Uterus (tissue), 4 donors: ENCODE data around the gene PUM1. TPM values are rescaled to one million over a fixed set of nuclear protein-coding genes. Genes with fewer than 3 reads are reported as not detected.
A peak's percentile ranks its signal among the peaks of the same experiment; 100 is the strongest.

Source experiments
- DNase-seq, 2 donors: peaks; one replicate each; pipeline ENCODE4 v3.0.0-alpha.2; 2019 to 2020
- H3K27ac ChIP-seq, 2 donors: fragments of 200-600 bp; sonication (generic); 1 replicate in 1 of 2; 2 replicates in 1 of 2; pipeline ENCODE4 v1.5.1; 2016 to 2018
- H3K27me3 ChIP-seq, 2 donors: fragments of 200-600 bp; sonication (generic); one replicate each; pipeline ENCODE4 v1.5.1; 2018 to 2019; ENCODE audit warnings: control low read depth in 1 of 2
- H3K36me3 ChIP-seq, 2 donors: fragments of 200-600 bp; sonication (generic); one replicate each; pipeline ENCODE4 v1.5.1; 2019; ENCODE audit warnings: control low read depth in 1 of 2
- H3K4me1 ChIP-seq, 2 donors: fragments of 200-600 bp; sonication (generic); one replicate each; pipeline ENCODE4 v1.5.1; 2018 to 2019; ENCODE audit warnings: control low read depth in 1 of 2
- H3K4me3 ChIP-seq, 2 donors: fragments of 200-600 bp; sonication (generic); 1 replicate in 1 of 2; 2 replicates in 1 of 2; pipeline ENCODE4 v1.5.1; 2018 to 2019; ENCODE audit warnings: mild to moderate bottlenecking in 1 of 2
- H3K9me3 ChIP-seq, 2 donors: fragments of 200-600 bp; sonication (generic); one replicate each; pipeline ENCODE4 v1.5.1; 2019; ENCODE audit warnings: control low read depth in 1 of 2
- POLR2A ChIP-seq, 2 donors: fragments of 450-650 bp; IDR thresholded peaks; one replicate each; pipeline ENCODE4 v1.6.1; 2016; ENCODE audit warnings: antibody characterized with exemption in 2 of 2, mild to moderate bottlenecking in 1 of 2, moderate library complexity in 1 of 2
- intact Hi-C: fragments of 100-400 bp; cut with DNase I; formaldehyde crosslinking; loops from one replicate; pipeline ENCODE4 v1.15.1; 2023; ENCODE audit warnings: low total_unique reads
- total RNA-seq, 4 donors: library from RNA; depleted of rRNA in 3 of 4; stranded (reverse); fragments of >200 nt in 3 of 4; gene quantifications; one replicate each; pipeline versions ENCODE4 v1.1.0 to v1.2.4, GENCODE V29; 2014 to 2023
- TF ChIP-seq, protein P1 (sequence below), 4 experiments: fragments of 200-600 bp in 2 of 4; fragments of 450-650 bp in 2 of 4; sonication (generic) in 2 of 4; IDR thresholded peaks; one replicate each; pipeline ENCODE4 v1.5.1; 2016 to 2019; ENCODE audit warnings: antibody characterized with exemption in 4 of 4, mild to moderate bottlenecking in 2 of 4, moderate library complexity in 1 of 4
- donor health status: DM: yes; HTN: yes; CAD: no.

The PUM1 gene, protein sequence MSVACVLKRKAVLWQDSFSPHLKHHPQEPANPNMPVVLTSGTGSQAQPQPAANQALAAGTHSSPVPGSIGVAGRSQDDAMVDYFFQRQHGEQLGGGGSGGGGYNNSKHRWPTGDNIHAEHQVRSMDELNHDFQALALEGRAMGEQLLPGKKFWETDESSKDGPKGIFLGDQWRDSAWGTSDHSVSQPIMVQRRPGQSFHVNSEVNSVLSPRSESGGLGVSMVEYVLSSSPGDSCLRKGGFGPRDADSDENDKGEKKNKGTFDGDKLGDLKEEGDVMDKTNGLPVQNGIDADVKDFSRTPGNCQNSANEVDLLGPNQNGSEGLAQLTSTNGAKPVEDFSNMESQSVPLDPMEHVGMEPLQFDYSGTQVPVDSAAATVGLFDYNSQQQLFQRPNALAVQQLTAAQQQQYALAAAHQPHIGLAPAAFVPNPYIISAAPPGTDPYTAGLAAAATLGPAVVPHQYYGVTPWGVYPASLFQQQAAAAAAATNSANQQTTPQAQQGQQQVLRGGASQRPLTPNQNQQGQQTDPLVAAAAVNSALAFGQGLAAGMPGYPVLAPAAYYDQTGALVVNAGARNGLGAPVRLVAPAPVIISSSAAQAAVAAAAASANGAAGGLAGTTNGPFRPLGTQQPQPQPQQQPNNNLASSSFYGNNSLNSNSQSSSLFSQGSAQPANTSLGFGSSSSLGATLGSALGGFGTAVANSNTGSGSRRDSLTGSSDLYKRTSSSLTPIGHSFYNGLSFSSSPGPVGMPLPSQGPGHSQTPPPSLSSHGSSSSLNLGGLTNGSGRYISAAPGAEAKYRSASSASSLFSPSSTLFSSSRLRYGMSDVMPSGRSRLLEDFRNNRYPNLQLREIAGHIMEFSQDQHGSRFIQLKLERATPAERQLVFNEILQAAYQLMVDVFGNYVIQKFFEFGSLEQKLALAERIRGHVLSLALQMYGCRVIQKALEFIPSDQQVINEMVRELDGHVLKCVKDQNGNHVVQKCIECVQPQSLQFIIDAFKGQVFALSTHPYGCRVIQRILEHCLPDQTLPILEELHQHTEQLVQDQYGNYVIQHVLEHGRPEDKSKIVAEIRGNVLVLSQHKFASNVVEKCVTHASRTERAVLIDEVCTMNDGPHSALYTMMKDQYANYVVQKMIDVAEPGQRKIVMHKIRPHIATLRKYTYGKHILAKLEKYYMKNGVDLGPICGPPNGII
- total RNA-seq: 100 to 1,000 TPM in 2 of 4 donors, 10 to 100 TPM in 2; 42.9 to 152 (median 113) TPM

DNA sequence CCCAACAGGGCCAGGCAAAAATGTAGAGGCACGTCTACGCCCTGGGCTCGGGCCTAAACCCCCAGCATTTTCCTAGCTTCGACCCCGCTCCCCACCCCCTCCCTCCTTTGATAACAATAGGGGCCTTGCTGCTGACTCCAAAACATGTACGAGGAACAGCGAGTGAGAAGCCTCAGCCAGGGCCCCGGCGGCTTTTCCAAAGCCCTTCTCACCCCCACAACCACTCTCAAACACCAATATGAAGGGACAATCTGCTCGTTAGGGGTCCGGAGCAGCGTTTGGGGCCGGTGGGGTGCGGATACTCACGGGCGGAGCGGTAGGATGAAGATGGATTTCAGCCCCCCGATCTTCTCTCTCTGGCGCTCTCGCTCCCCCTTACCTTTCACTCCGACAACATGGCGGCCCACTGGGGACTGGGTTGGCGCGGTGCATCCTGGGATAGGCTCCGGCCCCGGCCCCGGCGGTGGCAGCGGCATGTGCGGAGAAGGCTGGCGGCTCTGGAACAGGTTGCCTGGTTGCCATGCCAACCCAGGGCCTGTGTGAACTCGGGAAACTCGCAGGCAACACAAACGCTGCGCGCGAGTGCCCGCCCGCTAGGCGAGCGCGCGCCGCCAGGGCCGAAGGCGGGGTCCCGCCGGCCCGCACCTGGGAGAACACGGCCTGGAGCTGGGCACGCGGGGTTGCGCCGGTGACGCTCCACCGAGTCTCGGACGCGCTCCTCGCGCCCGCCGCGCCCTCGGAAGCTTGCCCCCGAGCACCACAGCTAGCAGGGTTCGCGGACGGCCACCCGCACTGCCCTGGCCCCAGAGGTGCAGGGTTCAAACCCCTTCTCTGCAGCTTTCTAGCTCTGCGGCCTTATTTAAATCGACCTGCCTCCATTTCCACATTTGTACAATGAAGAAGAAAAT, at the start of gene PUM1:
TSS of gene PUM1 (minus strand) at position 408 of the 908 bp plus-strand sequence. CDS start 6,151 bp downstream, outside the sequence.
- intact Hi-C loops: no loop called here

DNA sequence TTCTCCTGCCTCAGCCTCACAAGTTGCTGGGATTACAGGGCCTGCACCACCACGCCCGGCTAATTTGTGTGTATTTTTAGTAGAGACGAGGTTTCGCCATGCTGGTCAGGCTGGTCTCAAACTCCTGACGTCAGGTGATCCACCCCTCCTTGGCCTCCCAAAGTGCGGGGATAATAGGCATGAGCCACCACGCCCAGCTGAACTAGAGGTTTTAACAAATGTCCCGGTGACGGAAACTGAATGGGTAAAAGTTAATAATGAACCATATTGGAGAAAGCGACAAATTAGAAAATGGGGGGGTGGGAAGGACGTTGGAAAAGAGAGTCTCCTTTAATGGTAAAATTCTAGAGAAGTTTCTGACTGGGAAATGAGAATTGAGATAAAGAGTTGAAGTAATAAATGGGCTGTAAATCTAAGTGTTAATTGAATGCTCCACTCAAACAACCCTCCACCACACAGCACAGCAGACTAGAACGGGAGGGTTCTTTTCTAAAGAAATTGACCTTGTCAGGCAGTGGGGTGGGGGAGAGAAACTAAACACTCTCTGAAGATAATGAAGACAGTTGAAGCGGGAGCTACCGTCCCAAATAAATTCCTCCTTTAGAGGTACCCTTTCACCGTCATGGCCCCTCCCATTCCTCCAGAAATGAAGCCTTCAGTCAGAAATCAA, 46.9 kb upstream of the PUM1 start:
- no peaks in the 10 kb centered on the region for H3K27me3 ChIP-seq
- H3K36me3 ChIP-seq: no peaks in the 10 kb centered on the region
- no peak for DNase-seq
- H3K9me3 ChIP-seq: no peaks in the 10 kb centered on the region
- no peaks in the 10 kb centered on the region for H3K4me1 ChIP-seq
- TF ChIP-seq, protein P1, sequence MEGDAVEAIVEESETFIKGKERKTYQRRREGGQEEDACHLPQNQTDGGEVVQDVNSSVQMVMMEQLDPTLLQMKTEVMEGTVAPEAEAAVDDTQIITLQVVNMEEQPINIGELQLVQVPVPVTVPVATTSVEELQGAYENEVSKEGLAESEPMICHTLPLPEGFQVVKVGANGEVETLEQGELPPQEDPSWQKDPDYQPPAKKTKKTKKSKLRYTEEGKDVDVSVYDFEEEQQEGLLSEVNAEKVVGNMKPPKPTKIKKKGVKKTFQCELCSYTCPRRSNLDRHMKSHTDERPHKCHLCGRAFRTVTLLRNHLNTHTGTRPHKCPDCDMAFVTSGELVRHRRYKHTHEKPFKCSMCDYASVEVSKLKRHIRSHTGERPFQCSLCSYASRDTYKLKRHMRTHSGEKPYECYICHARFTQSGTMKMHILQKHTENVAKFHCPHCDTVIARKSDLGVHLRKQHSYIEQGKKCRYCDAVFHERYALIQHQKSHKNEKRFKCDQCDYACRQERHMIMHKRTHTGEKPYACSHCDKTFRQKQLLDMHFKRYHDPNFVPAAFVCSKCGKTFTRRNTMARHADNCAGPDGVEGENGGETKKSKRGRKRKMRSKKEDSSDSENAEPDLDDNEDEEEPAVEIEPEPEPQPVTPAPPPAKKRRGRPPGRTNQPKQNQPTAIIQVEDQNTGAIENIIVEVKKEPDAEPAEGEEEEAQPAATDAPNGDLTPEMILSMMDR (IDR thresholded peaks at IDR 0.05): no peak
- TF ChIP-seq POLR2A (IDR thresholded peaks at IDR 0.05): no peak
- no peak overlapping the region for H3K27ac ChIP-seq
- H3K4me3 ChIP-seq: no peak overlapping the region
- intact Hi-C loops: no loop called here

More for the DNA sequence above, at the start of gene PUM1:
- Histone ChIP-seq H3K4me3 (peak within 1 kb of the TSS; percentile 72 to 92), H3K9me3 (no peaks in the 10 kb centered on the region), H3K4me1 (peaks cover 4% of the 10 kb centered on the region in 2 donors), H3K27me3 (no peaks in the 10 kb centered on the region), H3K36me3 (no peaks in the 10 kb centered on the region), H3K27ac (peak within 1 kb of the TSS; percentile 95 to 100)
- DNase-seq: peak; percentile 95 to 97
- TF ChIP-seq POLR2A (IDR thresholded peaks at IDR 0.05): peak; percentile 62 to 69
- TF ChIP-seq, protein P1 (IDR thresholded peaks at IDR 0.05): peak in 1 of 4 experiments; percentile 35

DNA sequence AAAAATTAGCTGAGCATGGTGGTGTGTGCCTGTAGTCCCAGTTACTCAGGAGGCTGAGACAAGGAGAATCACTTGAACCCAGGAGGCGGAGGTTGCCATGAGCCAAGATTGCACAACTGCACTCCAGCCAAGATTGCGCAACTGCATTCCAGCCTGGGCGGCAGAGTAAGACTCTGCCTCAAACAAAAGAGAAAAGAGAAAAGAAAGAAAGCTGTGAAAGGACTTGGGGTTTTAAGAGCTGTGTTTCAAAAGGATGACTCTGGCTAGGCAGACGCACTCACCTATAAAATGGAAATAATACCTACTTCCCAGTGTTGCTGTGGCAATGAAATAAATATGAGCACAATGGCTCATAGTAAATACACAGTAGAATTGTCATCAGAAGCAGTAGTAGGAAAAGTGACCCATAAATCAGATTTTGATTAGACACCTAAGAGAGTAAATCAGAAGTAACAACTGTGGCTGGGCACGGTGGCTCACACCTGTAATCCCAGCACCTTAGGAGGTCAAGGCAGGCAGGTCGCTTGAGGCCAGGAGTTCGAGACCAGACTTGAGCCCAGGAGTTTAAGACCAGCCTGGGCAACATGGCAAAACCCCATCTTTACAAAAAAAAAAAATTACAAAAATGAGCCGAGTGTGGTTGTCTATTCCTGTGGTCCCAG, 45.9 kb upstream of the PUM1 start:
- no peaks in the 10 kb centered on the region for H3K27me3 ChIP-seq
- no peak overlapping the region for H3K4me3 ChIP-seq
- no peaks in the 10 kb centered on the region for H3K4me1 ChIP-seq
- DNase-seq: peak in 1 of 2 donors; percentile 15
- H3K9me3 ChIP-seq: no peaks in the 10 kb centered on the region
- no peaks in the 10 kb centered on the region for H3K36me3 ChIP-seq
- no peak for TF ChIP-seq POLR2A (IDR thresholded peaks at IDR 0.05)
- TF ChIP-seq, protein P1 (IDR thresholded peaks at IDR 0.05): no peak
- no peak overlapping the region for H3K27ac ChIP-seq
- intact Hi-C loops: no loop called here

DNA sequence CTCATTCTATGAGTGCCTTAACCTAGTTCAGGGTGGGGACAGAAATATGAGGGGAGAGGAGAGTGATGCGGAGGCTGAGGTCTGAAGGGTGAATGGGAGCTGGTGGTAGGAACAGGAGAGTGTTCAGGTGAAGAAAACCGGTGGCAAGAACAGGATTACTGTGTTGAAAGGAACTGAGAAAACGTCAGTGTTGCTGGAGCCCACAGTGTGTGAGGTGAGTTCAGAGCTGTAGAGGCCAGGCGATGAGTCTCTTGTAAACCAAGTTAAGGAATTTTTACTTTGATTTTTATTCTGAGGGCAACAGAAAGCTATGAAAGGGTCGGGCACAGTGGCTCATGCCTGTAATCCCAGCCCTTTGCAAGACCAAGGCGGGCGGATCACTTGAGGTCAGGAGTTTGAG, 45.3 kb upstream of the PUM1 start:
- Histone ChIP-seq H3K27ac (no peak overlapping the region), H3K4me1 (no peaks in the 10 kb centered on the region), H3K36me3 (no peaks in the 10 kb centered on the region), H3K9me3 (no peaks in the 10 kb centered on the region), H3K4me3 (no peak overlapping the region), H3K27me3 (no peaks in the 10 kb centered on the region)
- intact Hi-C loops: no loop called here
- TF ChIP-seq, protein P1 (IDR thresholded peaks at IDR 0.05): no peak
- TF ChIP-seq POLR2A (IDR thresholded peaks at IDR 0.05): no peak
- no peak for DNase-seq
